Adrenal gland (tissue), 12 donors: Measurements from ENCODE around the gene ATF6. TPM values are rescaled to one million over a fixed set of nuclear protein-coding genes. Genes with fewer than 3 reads are reported as not detected.
A peak's percentile ranks its signal among the peaks of the same experiment; 100 is the strongest.

Experiments
- DNase-seq, 7 donors: peaks; one replicate each; pipeline ENCODE4 v3.0.0-alpha.2; 2019 to 2020
- H3K27ac ChIP-seq, 5 donors: fragments of 200-600 bp; sonication (generic) in 4 of 5; 1 replicate in 3 of 5; 2 replicates in 2 of 5; pipeline versions ENCODE4 v1.5.1 to v1.8.0; 2016 to 2020; ENCODE audit warnings: mild to moderate bottlenecking in 1 of 5
- H3K27me3 ChIP-seq: fragments of 200-600 bp; 2 replicates; pipeline ENCODE4 v1.8.0; 2021
- H3K36me3 ChIP-seq, 2 donors: fragments of 200-600 bp; replicated peaks in 1 of 2; 1 replicate in 1 of 2; 2 replicates in 1 of 2; pipeline versions ENCODE4 v1.5.1 to v1.8.0; 2018 to 2022
- H3K4me1 ChIP-seq, 2 donors: fragments of 200-600 bp; replicated peaks in 1 of 2; 1 replicate in 1 of 2; 2 replicates in 1 of 2; pipeline versions ENCODE4 v1.5.1 to v1.8.0; 2018 to 2021
- H3K4me3 ChIP-seq, 4 donors: fragments of 200-600 bp; sonication (generic) in 3 of 4; one replicate each; pipeline ENCODE4 v1.5.1; 2016 to 2018
- H3K9me3 ChIP-seq, 3 donors: fragments of 200-600 bp; sonication (generic) in 1 of 3; replicated peaks in 1 of 3; 1 replicate in 2 of 3; 2 replicates in 1 of 3; pipeline versions ENCODE4 v1.5.1 to v1.8.0; 2016 to 2021
- POLR2A ChIP-seq, 2 donors: fragments of 450-650 bp; IDR thresholded peaks; one replicate each; pipeline ENCODE4 v1.6.1; 2017; ENCODE audit warnings: antibody characterized with exemption in 2 of 2, mild to moderate bottlenecking in 2 of 2, moderate library complexity in 1 of 2
- WGBS, 4 donors: extraction: QIAGEN DNeasy Blood & Tissue Kit in 2 of 4; methylation state at CpG; one replicate each; pipeline versions ENCODE4 v1.1.5 to v1.1.7; 2013 to 2017; 5-methylcytosine and 5-hydroxymethylcytosine counted together
- intact Hi-C, 2 donors: fragments of 100-400 bp; cut with DNase I; formaldehyde crosslinking; loops; one replicate each; pipeline versions ENCODE4 v1.14.1 to v1.15.0; 2022 to 2023
- polyA plus RNA-seq, 3 donors: library from polyadenylated mRNA; stranded (reverse); fragments of 200-250 nt in 2 of 3; fragments of 350-450 nt in 1 of 3; fragmentation: Illumina TruSeq in 1 of 3; extraction: RNeasy Lipid Tissue Mini Kit (QIAGEN cat#74804) in 1 of 3; gene quantifications; one replicate each; pipeline ENCODE4 v1.2.3, GENCODE V29; 2013 to 2014
- total RNA-seq, 9 donors: library from RNA; depleted of rRNA in 4 of 9; stranded (reverse); fragments of >200 nt in 4 of 9; fragments of 120-200 nt in 1 of 9; fragmentation: NEBNext Ultra II Directional in 1 of 9; extraction: Animal tissue kit (Norgen Biotek cat#: 25700) in 1 of 9; gene quantifications; one replicate each; pipeline versions ENCODE4 v1.1.0 to v1.2.4, GENCODE V29; 2013 to 2023
- TF ChIP-seq, protein P1 (sequence below), 6 experiments: fragments of 450-650 bp in 4 of 6; fragments of 200-600 bp in 2 of 6; sonication (generic) in 1 of 6; IDR thresholded peaks; 1 replicate in 5 of 6; 2 replicates in 1 of 6; pipeline versions ENCODE4 v1.5.1 to v1.8.0; 2016 to 2021; ENCODE audit warnings: antibody characterized with exemption in 6 of 6, mild to moderate bottlenecking in 2 of 6, moderate library complexity in 1 of 6
- donor health status: healthy with polysubstance abuse.
- donor health status: Bipolar disorder and iron deficiency.
- donor health status: DM: yes; HTN: yes; CAD: no.
- donor health status: DM: no; HTN: no; CAD: no.
- donor health status: DM: no; HTN: no; CAD: no.
- donor health status: DM: yes; HTN: yes; CAD: no.

ATF6 gene
- total and polyA plus RNA-seq, 12 donors: 3.5 to 34.2 (median 28.0) TPM

DNA sequence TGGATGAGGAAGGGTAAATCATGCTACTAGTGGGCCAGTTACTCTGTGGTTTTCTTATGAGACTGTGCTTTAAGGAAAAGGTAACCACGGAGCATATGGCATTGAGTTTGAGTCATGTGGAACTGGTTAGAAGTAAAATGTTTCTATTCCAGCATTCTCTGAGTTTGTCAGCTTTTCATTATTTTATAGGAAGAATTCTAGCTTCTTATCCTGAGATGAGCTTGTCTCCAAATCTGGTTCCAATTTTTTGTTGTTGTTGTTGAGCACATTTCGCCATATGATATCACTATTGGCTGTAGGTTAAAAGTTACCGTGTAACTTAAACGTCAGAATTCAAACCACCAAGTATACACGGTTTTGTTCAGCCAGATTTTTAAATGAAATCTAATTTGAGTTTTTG, 69.9 kb downstream of the ATF6 start:
- 70 to 92% (median 85%) methylated on average over 5 of the region's 5 CpGs for WGBS, 4 donors
- Histone ChIP-seq H3K4me3 (no peak overlapping the region), H3K4me1 (peaks cover 8 to 14% of the 10 kb centered on the region in 2 donors), H3K9me3 (no peaks in the 10 kb centered on the region), H3K27me3 (no peaks in the 10 kb centered on the region), H3K36me3 (no peaks in the 10 kb centered on the region), H3K27ac (no peak overlapping the region)
- intact Hi-C loops: no loop called here
- no peak for DNase-seq
- TF ChIP-seq POLR2A (IDR thresholded peaks at IDR 0.05): no peak
- TF ChIP-seq, protein P1, sequence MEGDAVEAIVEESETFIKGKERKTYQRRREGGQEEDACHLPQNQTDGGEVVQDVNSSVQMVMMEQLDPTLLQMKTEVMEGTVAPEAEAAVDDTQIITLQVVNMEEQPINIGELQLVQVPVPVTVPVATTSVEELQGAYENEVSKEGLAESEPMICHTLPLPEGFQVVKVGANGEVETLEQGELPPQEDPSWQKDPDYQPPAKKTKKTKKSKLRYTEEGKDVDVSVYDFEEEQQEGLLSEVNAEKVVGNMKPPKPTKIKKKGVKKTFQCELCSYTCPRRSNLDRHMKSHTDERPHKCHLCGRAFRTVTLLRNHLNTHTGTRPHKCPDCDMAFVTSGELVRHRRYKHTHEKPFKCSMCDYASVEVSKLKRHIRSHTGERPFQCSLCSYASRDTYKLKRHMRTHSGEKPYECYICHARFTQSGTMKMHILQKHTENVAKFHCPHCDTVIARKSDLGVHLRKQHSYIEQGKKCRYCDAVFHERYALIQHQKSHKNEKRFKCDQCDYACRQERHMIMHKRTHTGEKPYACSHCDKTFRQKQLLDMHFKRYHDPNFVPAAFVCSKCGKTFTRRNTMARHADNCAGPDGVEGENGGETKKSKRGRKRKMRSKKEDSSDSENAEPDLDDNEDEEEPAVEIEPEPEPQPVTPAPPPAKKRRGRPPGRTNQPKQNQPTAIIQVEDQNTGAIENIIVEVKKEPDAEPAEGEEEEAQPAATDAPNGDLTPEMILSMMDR (IDR thresholded peaks at IDR 0.05): no peak

DNA sequence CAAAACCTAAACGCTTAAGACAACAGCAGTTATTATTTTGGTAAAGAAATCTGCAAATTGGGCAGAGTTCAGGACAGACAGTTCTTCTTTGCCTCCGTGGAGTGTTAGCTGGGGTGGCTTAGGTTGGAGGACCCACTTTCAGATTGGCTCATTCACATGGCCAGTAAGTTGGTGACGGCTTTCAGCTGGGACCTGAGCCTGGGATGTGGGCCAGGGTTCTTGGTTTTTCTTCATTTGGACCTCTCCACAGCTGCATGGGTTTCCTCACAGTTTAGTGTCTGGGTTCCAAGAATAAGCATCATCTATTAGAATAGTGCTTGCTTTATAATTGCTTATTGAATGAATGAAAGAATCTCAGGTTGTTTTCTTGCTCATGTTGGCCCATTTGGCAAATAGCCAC, 72.2 kb downstream of the ATF6 start:
- Histone ChIP-seq H3K9me3 (no peaks in the 10 kb centered on the region), H3K4me3 (no peak overlapping the region), H3K27me3 (no peaks in the 10 kb centered on the region), H3K36me3 (no peaks in the 10 kb centered on the region), H3K4me1 (peaks cover 14% of the 10 kb centered on the region in 2 donors), H3K27ac (no peak overlapping the region)
- 64 to 89% (median 77%) methylated on average over 3 of the region's 3 CpGs for WGBS, 4 donors
- DNase-seq: peak in 3 of 7 donors; percentile 30 to 63 (median 37)
- intact Hi-C loops: no loop called here
- TF ChIP-seq POLR2A (IDR thresholded peaks at IDR 0.05): no peak
- TF ChIP-seq, protein P1 (IDR thresholded peaks at IDR 0.05): no peak

DNA sequence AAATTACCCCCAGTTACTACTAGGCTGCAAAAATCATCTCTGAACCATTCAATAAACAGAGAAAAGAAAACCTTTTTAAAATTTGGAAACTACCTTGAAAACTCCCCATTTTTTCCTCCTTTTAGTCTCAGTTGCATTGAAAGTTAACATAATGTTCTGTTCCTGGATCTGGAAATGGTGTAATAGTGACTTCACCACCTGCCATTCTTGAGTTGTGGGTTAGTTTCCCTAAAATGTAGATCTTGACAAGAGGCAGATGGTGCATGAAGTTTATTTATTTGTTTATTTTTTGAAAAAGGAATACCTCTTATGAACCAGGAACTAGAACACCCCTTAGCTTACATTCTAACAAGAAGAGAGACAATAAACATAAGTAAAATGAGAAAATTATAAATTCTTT, 72.8 kb downstream of the ATF6 start:
- H3K4me3 ChIP-seq: no peak overlapping the region
- no peaks in the 10 kb centered on the region for H3K27me3 ChIP-seq
- H3K27ac ChIP-seq: no peak overlapping the region
- intact Hi-C loops: no loop called here
- no peak for TF ChIP-seq POLR2A (IDR thresholded peaks at IDR 0.05)
- TF ChIP-seq, protein P1 (IDR thresholded peaks at IDR 0.05): no peak
- no peaks in the 10 kb centered on the region for H3K9me3 ChIP-seq
- no peak for DNase-seq
- no peaks in the 10 kb centered on the region for H3K36me3 ChIP-seq
- H3K4me1 ChIP-seq: peaks cover 14 to 19% of the 10 kb centered on the region in 2 donors

GRCh38 chr1:161839591-161839990, 73.5 kb downstream of the ATF6 start:
- 77 to 86% (median 80%) methylated on average over 2 of the region's 2 CpGs for WGBS, 4 donors
- Histone ChIP-seq H3K36me3 (no peaks in the 10 kb centered on the region), H3K9me3 (no peaks in the 10 kb centered on the region), H3K27ac (no peak overlapping the region), H3K4me3 (no peak overlapping the region), H3K27me3 (no peaks in the 10 kb centered on the region), H3K4me1 (peaks cover 14 to 19% of the 10 kb centered on the region in 2 donors)
- no peak for DNase-seq
- TF ChIP-seq POLR2A (IDR thresholded peaks at IDR 0.05): no peak
- TF ChIP-seq, protein P1 (IDR thresholded peaks at IDR 0.05): no peak
- intact Hi-C loops: no loop called here
